A673 (cell line): ENCODE results near the gene TFAM. TPM values are rescaled to one million over a fixed set of nuclear protein-coding genes. Genes with fewer than 3 reads are reported as not detected.

Source experiments
- BruUV-seq: library from RNA; stranded (reverse); fragments of 400-500 nt; replicated peaks from 2 replicates; lab custom pipeline; 2021; lab: Mats Ljungman, UMichigan
- CTCF ChIA-PET: fragments of 300-600 bp; sonication (Branson Sonifier 250); formaldehyde crosslinking; loops from one replicate; lab custom pipeline; 2022; ENCODE audit warnings: antibody characterized with exemption; lab: Charles Lee
- POLR2A ChIA-PET: fragments of 300-600 bp; sonication (Branson Sonifier 250); formaldehyde crosslinking; loops from one replicate; lab custom pipeline; 2022; ENCODE audit warnings: antibody characterized with exemption; ENCODE audit not compliant: low non-redundant PET; lab: Charles Lee
- DNase-seq: peaks from one replicate; pipeline ENCODE4 v3.0.0-alpha.2; 2015; ENCODE audit warnings: low spot score
- H3K27ac ChIP-seq: fragments of 200-600 bp; sonication (generic); 2 replicates; pipeline ENCODE4 v1.5.1; 2016; ENCODE audit warnings: mixed run types, low read depth, mild to moderate bottlenecking, mixed read lengths, antibody characterized with exemption, low read length; ENCODE audit not compliant: poor library complexity, severe bottlenecking
- H3K27me3 ChIP-seq: fragments of 200-600 bp; sonication (generic); replicated peaks from 2 replicates; pipeline ENCODE4 v1.6.1; 2017; ENCODE audit warnings: mixed run types, low read depth, mild to moderate bottlenecking, mixed read lengths, antibody characterized with exemption, low read length; ENCODE audit not compliant: insufficient read depth, poor library complexity
- H3K36me3 ChIP-seq: fragments of 200-600 bp; sonication (generic); 2 replicates; pipeline ENCODE4 v1.6.1; 2016; ENCODE audit warnings: mixed run types, mild to moderate bottlenecking, mixed read lengths, antibody characterized with exemption, low read length; ENCODE audit not compliant: insufficient read depth, poor library complexity, severe bottlenecking
- H3K4me1 ChIP-seq: fragments of 200-600 bp; sonication (generic); 2 replicates; pipeline ENCODE4 v1.6.1; 2017; ENCODE audit warnings: mixed run types, mild to moderate bottlenecking, mixed read lengths, antibody characterized with exemption, low read length; ENCODE audit not compliant: insufficient read depth, poor library complexity, severe bottlenecking
- H3K4me3 ChIP-seq: fragments of 200-600 bp; sonication (generic); 2 replicates; pipeline ENCODE4 v1.5.1; 2016; ENCODE audit warnings: low read depth, mixed run types, mild to moderate bottlenecking, mixed read lengths, low read length; ENCODE audit not compliant: poor library complexity, severe bottlenecking
- H3K9me3 ChIP-seq: fragments of 200-600 bp; sonication (generic); 2 replicates; pipeline ENCODE4 v1.6.1; 2016; ENCODE audit warnings: mixed run types, low read depth, mild to moderate bottlenecking, mixed read lengths, antibody characterized with exemption, low read length; ENCODE audit not compliant: poor library complexity, severe bottlenecking
- EZH2 ChIP-seq: fragments of 200-600 bp; sonication (generic); IDR thresholded peaks from 2 replicates; pipeline ENCODE4 v1.6.1; 2017; ENCODE audit warnings: borderline replicate concordance, low read depth, mild to moderate bottlenecking, mixed read lengths, antibody characterized with exemption, low read length; ENCODE audit not compliant: poor library complexity, severe bottlenecking
- intact Hi-C: fragments of 100-400 bp; cut with micrococcal nuclease; formaldehyde crosslinking; loops from one replicate; pipeline ENCODE4 v1.10.0; 2022; ENCODE audit not compliant: unreplicated experiment
- total RNA-seq: library from RNA; stranded (reverse); gene quantifications from 2 replicates; pipeline ENCODE4 v1.2.3, GENCODE V29; 2021
- TF ChIP-seq, protein P1 (sequence below): fragments of 300-800, 200-600 bp; sonication (generic); conservative IDR thresholded peaks from 2 replicates; pipeline ENCODE4 v1.5.1; 2017; ENCODE audit warnings: low read depth, mild to moderate bottlenecking, antibody characterized with exemption, low read length, moderate library complexity, mixed read lengths

TFAM gene
- total RNA-seq, 1 experiment from 2014 or later, result 113 TPM

DNA sequence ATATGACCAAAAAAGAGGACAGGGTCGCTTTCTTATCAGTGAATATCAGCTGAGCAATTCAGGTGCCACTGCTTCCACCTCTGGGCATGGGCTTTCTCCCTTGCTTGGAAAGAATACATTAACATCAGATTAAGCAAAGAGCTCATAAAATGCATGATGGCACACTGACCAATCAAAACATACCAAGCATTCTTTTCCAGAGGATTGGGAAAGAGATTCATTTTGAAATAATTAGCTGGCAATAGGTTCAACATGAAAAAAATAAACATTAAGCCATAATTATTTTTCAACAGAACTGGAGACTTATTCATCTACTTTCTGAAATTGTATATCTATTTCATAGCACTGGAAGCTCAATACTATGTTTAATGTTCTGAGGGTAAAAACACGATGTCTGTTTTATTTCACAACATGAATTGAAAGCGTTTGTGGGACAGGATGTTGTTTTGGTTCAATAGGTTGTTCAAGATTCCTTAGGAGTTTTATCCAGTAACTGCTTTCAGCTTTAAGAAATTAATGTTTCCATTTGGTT lies 53.2 kb downstream of the TFAM start:
- ChIA-PET CTCF (interaction anchor here (0.7 kb wide), 1 partner anchor 24 kb away, joined by 3 read pairs; no protein-coding TSS in a partner anchor), POLR2A (no interaction called here)
- no peak for DNase-seq
- Histone ChIP-seq H3K27ac (no peak overlapping the region), H3K36me3 (no peaks in the 10 kb centered on the region), H3K9me3 (no peaks in the 10 kb centered on the region), H3K27me3 (no peaks in the 10 kb centered on the region), H3K4me3 (no peak overlapping the region), H3K4me1 (peaks cover 8% of the 10 kb centered on the region)
- intact Hi-C loops, result no loop called here
- no TSS peak for BruUV-seq
- TF ChIP-seq EZH2, result no peak
- TF ChIP-seq, protein P1, sequence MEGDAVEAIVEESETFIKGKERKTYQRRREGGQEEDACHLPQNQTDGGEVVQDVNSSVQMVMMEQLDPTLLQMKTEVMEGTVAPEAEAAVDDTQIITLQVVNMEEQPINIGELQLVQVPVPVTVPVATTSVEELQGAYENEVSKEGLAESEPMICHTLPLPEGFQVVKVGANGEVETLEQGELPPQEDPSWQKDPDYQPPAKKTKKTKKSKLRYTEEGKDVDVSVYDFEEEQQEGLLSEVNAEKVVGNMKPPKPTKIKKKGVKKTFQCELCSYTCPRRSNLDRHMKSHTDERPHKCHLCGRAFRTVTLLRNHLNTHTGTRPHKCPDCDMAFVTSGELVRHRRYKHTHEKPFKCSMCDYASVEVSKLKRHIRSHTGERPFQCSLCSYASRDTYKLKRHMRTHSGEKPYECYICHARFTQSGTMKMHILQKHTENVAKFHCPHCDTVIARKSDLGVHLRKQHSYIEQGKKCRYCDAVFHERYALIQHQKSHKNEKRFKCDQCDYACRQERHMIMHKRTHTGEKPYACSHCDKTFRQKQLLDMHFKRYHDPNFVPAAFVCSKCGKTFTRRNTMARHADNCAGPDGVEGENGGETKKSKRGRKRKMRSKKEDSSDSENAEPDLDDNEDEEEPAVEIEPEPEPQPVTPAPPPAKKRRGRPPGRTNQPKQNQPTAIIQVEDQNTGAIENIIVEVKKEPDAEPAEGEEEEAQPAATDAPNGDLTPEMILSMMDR, result no peak

GRCh38 chr10:58438986-58439385 lies 53.8 kb downstream of the TFAM start:
- CTCF ChIA-PET, result no interaction called here
- Histone ChIP-seq H3K36me3 (no peaks in the 10 kb centered on the region), H3K27ac (no peak overlapping the region), H3K4me3 (no peak overlapping the region), H3K9me3 (no peaks in the 10 kb centered on the region), H3K27me3 (no peaks in the 10 kb centered on the region), H3K4me1 (peaks cover 8% of the 10 kb centered on the region)
- TF ChIP-seq, protein P1, result no peak
- TF ChIP-seq EZH2, result no peak
- no peak for DNase-seq
- POLR2A ChIA-PET, result no interaction called here
- intact Hi-C loops, result no loop called here
- no TSS peak for BruUV-seq

- no peak for DNase-seq
- Histone ChIP-seq H3K27ac (no peak overlapping the region), H3K27me3 (no peaks in the 10 kb centered on the region), H3K4me1 (peaks cover 9% of the 10 kb centered on the region), H3K9me3 (no peaks in the 10 kb centered on the region), H3K36me3 (no peaks in the 10 kb centered on the region), H3K4me3 (no peak overlapping the region)
- intact Hi-C loops, result no loop called here
- CTCF ChIA-PET, result no interaction called here
- POLR2A ChIA-PET, result no interaction called here
- TF ChIP-seq, protein P1, result no peak
- no peak for TF ChIP-seq EZH2
- BruUV-seq, result no TSS peak
Measured at GRCh38 chr10:58439632-58440364, 54.6 kb downstream of the TFAM start.
